HPDE6-E6E7 (cell line): Measurements from ENCODE around the gene SECTM1.

Experiments
- DNase-seq: peaks from one replicate; pipeline ENCODE4 v3.0.0; 2011; ENCODE audit warnings: missing footprints; ENCODE audit errors: extremely low spot score

Gene SECTM1

GRCh38 chr17:82315703-82316358 lies 17.7 kb downstream of the SECTM1 start:
- no peak for DNase-seq

DNA sequence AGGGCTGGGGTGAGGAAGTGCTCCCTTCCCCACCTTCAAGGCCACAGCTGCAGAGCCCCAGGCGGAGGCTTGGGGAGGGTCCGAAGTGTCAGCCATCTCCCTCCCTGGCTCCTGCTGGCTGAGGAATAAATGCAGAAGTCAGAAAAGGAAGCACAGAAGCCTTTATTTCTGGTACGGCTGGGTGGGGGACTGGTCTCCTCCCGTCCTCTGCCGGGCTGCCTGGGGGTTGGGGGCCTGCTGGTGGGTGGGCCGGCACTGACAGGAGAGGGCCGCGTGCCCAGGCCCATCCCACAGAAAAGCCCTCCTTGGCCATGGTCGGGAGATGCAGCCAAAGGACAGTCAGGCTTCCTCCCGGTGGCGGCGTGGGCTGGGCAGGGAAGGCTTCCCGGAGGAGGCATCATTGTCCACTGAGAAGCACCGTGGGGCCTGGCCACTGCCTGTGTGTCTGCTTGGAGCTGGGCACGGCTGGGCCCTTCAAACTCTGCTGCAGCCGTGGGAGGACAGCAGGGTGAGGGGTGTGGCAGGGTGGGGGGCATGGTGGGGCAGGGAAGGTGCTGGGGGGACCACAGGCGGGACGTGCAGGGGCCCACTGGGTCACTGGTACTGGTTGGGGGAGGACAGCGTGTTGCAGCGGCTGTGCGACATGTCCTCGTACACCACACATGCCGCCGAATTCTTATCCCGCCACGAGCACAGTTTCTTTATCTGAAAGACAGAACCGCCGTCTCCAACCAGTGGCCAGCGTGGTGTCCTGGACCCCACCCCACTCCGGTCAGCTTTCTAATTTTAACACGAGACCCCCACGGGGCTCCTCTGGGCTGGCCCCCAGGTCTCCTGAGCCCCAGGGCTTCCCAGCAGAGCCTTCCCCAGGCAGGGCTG lies 18.6 kb downstream of the SECTM1 start:
- no peak for DNase-seq

DNA sequence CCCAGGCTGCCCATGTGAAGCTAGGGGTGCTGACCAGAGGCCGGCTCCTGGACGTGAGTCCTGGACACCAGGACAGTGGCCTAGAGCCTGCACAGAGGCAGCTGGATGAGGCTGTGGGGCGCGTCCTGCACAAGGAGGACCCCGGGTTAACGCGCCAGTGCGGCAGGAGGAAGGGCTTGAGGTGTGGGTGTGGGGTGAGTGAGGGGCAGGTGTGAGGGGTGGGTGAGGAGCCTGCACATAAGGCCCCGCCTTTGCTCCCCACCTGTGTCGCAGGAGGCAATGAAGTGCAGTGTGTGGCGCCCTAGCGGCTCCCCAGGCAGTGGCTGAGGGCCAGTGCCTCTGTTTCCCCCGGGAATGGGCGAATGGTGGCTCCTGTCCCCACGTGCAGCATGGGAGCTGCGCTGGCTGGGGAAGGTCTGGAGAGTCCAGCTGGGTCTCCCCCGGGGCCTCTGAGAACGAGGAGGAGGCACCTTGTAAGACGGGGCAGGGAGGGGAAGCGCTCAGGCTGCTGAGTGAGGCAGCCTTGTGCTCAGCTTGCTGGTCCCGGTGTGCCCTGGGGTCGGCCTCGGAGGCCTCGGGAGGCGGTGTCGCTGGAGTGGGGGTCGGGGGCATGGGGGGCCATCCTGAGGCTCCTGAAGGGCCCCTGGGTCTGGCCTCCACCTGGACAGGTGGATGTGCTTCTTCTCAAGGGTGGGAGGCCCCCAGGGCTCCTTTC lies 19.4 kb downstream of the SECTM1 start:
- no peak for DNase-seq

- no peak for DNase-seq
These were observed 20.2 kb downstream of the SECTM1 start for GRCh38 chr17:82313195-82314011.

DNA sequence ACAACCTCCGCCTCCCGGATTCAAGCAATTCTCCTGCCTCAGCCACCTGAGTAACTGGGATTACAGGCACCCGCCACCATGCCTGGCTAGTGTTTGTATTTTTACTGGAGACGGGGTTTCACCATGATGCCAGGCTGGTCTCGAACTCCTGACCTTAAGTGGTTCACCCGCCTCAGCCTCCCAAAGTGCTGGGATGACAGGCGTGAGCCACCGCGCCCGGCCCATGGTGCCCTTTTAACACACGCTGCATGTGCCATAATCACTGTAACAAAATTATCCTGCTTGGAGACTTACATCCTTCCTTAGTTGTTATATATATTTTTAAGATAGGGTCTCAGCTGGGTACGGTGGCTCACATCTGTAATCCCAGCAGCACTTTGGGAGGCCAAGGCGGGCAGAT lies 21.6 kb downstream of the SECTM1 start:
- no peak for DNase-seq

- no peak for DNase-seq
These were observed 22.7 kb downstream of the SECTM1 start for GRCh38 chr17:82310877-82311276.

DNA sequence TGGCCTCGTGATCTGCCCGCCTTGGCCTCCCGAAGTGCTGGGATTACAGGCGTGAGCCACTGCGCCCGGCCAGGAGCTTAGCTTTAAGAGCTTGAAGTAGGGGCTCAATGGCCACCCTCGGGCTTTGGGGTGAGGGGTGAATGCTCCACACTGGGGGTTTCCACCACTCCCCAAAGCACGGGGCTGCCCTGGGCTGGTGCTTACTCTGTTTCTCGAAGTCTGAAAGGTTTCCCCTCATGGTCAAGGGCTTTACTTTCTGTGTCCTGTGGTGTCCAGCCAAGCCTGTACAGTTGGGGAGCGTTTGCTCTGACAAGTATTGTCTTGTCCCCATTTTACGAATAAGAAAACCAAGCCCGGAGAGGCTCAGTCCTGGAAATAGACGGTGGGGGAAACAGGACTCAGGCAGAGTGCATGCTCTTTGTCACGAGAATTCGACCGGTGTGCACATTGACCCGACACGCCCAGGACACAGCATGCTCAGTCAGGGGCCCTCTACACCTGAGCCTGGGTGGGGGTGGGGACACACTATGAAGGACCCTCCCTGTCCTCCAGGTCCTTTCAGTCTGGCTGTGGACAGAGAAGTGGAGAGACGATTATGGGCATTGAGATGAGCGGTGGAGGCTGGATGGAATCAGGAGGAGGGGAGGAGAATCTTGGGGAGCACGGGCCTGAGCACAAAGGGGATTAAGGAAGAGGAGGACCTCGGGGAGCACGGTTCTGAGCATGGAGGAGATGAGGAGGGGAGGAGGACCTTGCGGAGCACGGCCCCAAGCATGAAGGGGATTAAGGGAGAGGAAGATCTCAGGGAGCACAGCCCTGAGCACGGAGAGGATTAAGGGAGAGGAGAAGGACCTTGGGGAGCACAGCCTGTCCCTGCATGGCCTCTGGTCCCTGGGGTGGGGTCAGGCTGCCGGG lies 23.7 kb downstream of the SECTM1 start:
- DNase-seq = no peak

DNA sequence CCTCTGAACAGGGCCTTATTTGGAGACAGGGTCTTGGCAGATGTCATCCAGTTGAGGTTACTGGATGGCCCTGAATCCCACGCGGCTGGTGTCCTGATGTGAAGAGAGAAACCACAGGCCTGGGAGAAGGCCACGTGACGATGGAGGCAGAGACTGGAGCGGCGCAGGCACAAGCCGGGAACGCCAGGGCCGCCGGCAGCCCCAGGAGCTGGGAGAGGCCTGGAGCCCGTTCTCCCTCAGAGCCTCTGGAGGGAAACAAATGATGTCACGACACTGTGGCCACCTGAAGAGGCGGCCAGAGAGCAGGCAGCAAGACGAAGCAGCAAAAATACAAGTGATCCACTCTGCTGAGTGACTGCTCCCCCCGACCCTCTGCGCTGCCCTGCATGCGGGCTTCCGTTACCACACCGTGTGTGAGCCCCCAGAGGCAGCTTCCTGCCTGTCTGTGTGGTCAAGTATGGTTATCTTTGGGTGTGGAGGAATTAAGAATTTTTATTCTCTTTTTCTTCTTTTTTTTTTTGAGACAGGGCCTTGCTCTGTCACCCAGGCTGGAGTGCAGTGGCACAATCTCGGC lies 27.8 kb downstream of the SECTM1 start:
- no peak for DNase-seq

DNA sequence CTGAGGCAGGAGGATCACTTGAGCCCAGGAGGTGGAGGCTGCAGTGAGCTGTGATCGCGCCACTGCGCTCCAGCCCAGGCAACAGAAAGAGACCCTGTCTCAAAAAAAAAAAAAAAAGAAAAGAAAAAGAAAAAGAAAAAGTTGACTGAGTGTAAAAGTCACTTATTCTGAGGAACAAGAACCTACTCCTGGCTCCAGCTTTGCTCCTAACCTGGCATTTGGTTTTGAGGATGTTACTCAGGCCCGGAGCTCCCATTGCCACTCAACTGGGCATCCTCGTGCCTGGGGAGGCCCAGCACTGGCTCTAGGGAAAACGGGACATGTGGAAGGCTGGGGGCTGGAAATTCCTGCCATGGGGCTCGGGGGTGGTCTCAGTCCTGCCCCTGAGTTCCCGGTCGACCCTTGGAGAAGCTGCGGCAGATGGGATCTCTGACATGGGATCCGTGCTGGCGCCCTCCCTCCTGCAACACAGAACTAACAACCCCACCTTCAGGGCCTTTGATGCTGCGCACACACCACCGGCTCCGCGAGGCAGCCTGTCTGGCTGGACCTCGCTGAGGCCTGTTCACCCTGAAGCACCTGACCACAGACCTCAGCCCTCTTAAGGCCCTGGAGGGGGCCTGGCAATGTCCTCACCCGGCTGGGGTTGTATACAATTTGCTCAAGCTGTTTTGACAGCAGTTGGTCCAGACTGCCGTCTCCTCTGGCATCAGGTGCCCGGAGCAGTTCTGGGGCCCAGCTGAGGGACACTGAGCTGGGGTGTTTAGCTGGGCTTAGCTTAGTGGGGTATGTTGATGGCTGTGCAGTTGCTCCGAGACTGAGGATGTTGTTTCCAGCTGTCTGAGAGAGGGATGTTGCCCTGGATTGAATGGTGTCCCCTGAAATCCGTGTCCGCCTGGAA lies 28.5 kb downstream of the SECTM1 start:
- no peak for DNase-seq

GRCh38 chr17:82303944-82304808 lies 29.4 kb downstream of the SECTM1 start:
- no peak for DNase-seq

GRCh38 chr17:82302991-82303943 lies 30.3 kb downstream of the SECTM1 start:
- no peak for DNase-seq

DNA sequence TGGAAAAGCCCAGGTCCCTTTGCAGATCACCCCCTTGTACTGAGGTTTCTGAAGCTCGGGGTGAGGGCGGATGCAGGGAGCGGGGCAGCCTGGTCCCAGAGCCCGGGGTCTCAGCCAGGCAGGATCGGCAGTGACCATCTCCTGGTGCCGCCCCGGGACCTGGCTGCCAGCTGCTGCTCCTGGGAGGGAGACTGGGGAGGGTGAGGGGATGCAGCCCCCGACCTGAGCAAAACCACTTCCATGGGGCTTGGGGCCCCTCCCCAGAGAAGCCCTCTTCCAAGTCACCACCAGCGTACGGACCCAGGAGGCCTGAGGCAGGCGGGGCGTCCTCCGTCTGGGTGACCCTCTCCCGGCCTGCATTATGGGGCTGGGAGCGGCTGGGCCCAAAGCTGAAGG lies 31.0 kb downstream of the SECTM1 start:
- DNase-seq = no peak

GRCh38 chr17:82301916-82302567 lies 31.5 kb downstream of the SECTM1 start:
- DNase-seq = no peak

DNA sequence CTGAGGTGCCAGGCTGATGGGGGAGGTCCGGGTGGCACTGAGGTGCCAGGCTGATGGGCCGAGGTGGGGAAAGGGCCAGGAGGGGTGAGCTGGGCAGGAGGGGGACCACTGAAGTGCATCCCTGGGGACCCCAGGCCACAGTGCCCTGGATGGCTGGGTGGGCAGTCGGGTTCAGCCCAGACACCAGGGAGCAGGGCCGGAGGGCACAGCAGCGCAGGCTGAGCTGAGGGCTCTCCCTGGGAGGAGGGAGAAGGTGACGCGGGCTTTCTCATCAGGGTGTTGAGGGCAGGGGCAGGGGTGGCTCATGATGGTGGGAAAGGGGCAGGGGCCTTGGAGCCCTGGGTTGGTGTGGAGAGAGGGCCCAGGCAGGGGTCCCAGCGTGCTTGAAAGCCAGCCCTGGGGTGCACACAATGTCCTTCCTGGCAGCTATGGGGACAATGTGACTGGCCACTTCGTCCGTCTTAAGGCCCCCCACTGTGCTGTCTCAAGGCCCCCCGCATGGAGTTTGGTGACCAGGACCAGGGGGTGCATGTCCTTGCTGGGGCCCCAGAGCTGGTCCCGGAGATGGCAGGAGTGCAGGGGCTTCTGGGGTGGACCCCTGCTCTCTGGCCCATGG lies 32.2 kb downstream of the SECTM1 start:
- no peak for DNase-seq

- DNase-seq = no peak
These were observed 32.8 kb downstream of the SECTM1 start for GRCh38 chr17:82300707-82301270.

- DNase-seq = no peak
These were observed 33.3 kb downstream of the SECTM1 start for GRCh38 chr17:82300228-82300627.
